ENCODE results near the gene TRIOBP. TPM values are rescaled to one million over a fixed set of nuclear protein-coding genes. Genes with fewer than 3 reads are reported as not detected.

Gene TRIOBP
- total RNA-seq, 2 donors from 2014 or later, result 74.7 to 82.2 TPM

GRCh38 chr22:37647928-37648327, 48.9 kb upstream of the TRIOBP start:
- no peak for DNase-seq
- peaks cover 29% of the 10 kb centered on the region for H3K36me3 ChIP-seq (ENCODE audit: control insufficient read depth, insufficient read depth, low read length)
- Mint-ChIP-seq H3K27ac (no peak overlapping the region), H3K27me3 (ENCODE audit: insufficient read depth) (no peaks in the 10 kb centered on the region), H3K9me3 (no peaks in the 10 kb centered on the region), H3K36me3 (ENCODE audit: low read depth) (peaks cover 59% of the 10 kb centered on the region), H3K4me1 (no peaks in the 10 kb centered on the region), H3K4me3 (no peak overlapping the region)
- no peaks in the 10 kb centered on the region for H3K27me3 ChIP-seq (ENCODE audit: control insufficient read depth, insufficient read depth, low read length, poor library complexity, severe bottlenecking)
- no peak overlapping the region for H3K9ac ChIP-seq (ENCODE audit: extremely low read depth, low read length, poor library complexity, severe bottlenecking)
- H3K4me3 ChIP-seq (ENCODE audit: low read length), result no peak overlapping the region
- H3K4me1 ChIP-seq (ENCODE audit: control insufficient read depth, insufficient read depth, low read length), result no peaks in the 10 kb centered on the region
- no peaks in the 10 kb centered on the region for H3K9me3 ChIP-seq (ENCODE audit: control insufficient read depth, low read length)
- H3K27ac ChIP-seq (ENCODE audit: low read depth, low read length), result no peak overlapping the region
- no peak for TF ChIP-seq CTCF (conservative IDR thresholded peaks at IDR 0.05)
- WGBS, 2 experiments (ENCODE audit: insufficient coverage in 1 of 2, insufficient read length in 1 of 2), result 96% methylated on average over 9 of the region's 9 CpGs

GRCh38 chr22:37650463-37651136, 46.2 kb upstream of the TRIOBP start:
- H3K36me3 ChIP-seq (ENCODE audit: control insufficient read depth, insufficient read depth, low read length), result peaks cover 20% of the 10 kb centered on the region
- 94 to 96% methylated on average over 14 to 17 of the region's 17 CpGs for WGBS, 2 experiments (ENCODE audit: insufficient coverage in 1 of 2, insufficient read length in 1 of 2)
- H3K4me1 ChIP-seq (ENCODE audit: control insufficient read depth, insufficient read depth, low read length), result no peaks in the 10 kb centered on the region
- H3K9ac ChIP-seq (ENCODE audit: extremely low read depth, low read length, poor library complexity, severe bottlenecking), result no peak overlapping the region
- H3K9me3 ChIP-seq (ENCODE audit: control insufficient read depth, low read length), result no peaks in the 10 kb centered on the region
- Mint-ChIP-seq H3K27me3 (ENCODE audit: insufficient read depth) (no peaks in the 10 kb centered on the region), H3K27ac (no peak overlapping the region), H3K9me3 (no peaks in the 10 kb centered on the region), H3K4me3 (no peak overlapping the region), H3K4me1 (no peaks in the 10 kb centered on the region), H3K36me3 (ENCODE audit: low read depth) (peaks cover 51% of the 10 kb centered on the region)
- no peak for TF ChIP-seq CTCF (conservative IDR thresholded peaks at IDR 0.05)
- H3K27ac ChIP-seq (ENCODE audit: low read depth, low read length), result no peak overlapping the region
- no peak overlapping the region for H3K4me3 ChIP-seq (ENCODE audit: low read length)
- DNase-seq, result no peak
- no peaks in the 10 kb centered on the region for H3K27me3 ChIP-seq (ENCODE audit: control insufficient read depth, insufficient read depth, low read length, poor library complexity, severe bottlenecking)

GRCh38 chr22:37654563-37655251, 42.1 kb upstream of the TRIOBP start:
- Mint-ChIP-seq H3K9me3 (no peaks in the 10 kb centered on the region), H3K4me3 (no peak overlapping the region), H3K27me3 (ENCODE audit: insufficient read depth) (no peaks in the 10 kb centered on the region), H3K4me1 (peaks cover 11% of the 10 kb centered on the region), H3K27ac (no peak overlapping the region), H3K36me3 (ENCODE audit: low read depth) (peaks cover 34% of the 10 kb centered on the region)
- no peak overlapping the region for H3K4me3 ChIP-seq (ENCODE audit: low read length)
- H3K4me1 ChIP-seq (ENCODE audit: control insufficient read depth, insufficient read depth, low read length), result peaks cover 4% of the 10 kb centered on the region
- no peak for TF ChIP-seq CTCF (conservative IDR thresholded peaks at IDR 0.05)
- H3K36me3 ChIP-seq (ENCODE audit: control insufficient read depth, insufficient read depth, low read length), result peaks cover 11% of the 10 kb centered on the region
- no peaks in the 10 kb centered on the region for H3K27me3 ChIP-seq (ENCODE audit: control insufficient read depth, insufficient read depth, low read length, poor library complexity, severe bottlenecking)
- no peak for DNase-seq
- no peak overlapping the region for H3K27ac ChIP-seq (ENCODE audit: low read depth, low read length)
- no peak overlapping the region for H3K9ac ChIP-seq (ENCODE audit: extremely low read depth, low read length, poor library complexity, severe bottlenecking)
- no peaks in the 10 kb centered on the region for H3K9me3 ChIP-seq (ENCODE audit: control insufficient read depth, low read length)
- 93 to 97% methylated on average over 10 to 14 of the region's 14 CpGs for WGBS, 2 experiments (ENCODE audit: insufficient coverage in 1 of 2, insufficient read length in 1 of 2)

Data from endodermal cell (in vitro differentiated cells).